ENCODE measurements around the gene CTRL.
A peak's percentile ranks its signal among the peaks of the same experiment; 100 is the strongest.

Gene CTRL

DNA sequence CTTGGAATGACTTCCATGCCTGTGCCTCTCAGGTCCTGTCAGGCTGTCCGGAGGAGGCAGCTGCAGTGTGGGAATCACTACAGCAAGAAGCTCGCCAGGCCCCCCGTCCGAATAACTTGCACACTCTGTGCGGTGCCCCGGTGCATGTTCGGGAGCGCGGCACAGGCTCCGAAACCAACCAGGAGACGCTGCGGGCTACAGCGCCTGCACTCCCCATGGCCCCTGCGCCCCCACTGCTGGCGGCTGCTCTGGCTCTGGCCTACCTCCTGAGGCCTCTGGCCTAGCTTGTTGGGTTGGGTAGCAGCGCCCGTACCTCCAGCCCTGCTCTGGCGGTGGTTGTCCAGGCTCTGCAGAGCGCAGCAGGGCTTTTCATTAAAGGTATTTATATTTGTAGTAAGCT lies 45.7 kb downstream of the CTRL start:
- Histone ChIP-seq H3K9ac (ENCODE audit: low read depth, low read length) (no peak overlapping the region), H3K27me3 (ENCODE audit: control insufficient read depth, insufficient read depth, low read length) (no peaks in the 10 kb centered on the region), H3K4me3 (ENCODE audit: low read depth, low read length) (no peak overlapping the region), H3K4me1 (ENCODE audit: control insufficient read depth, insufficient read depth, low read length) (peaks cover 14% of the 10 kb centered on the region), H3K9me3 (ENCODE audit: control insufficient read depth, insufficient read depth, low read length) (no peaks in the 10 kb centered on the region), H3K36me3 (ENCODE audit: control insufficient read depth, insufficient read depth, low read length) (peaks cover 26% of the 10 kb centered on the region)

DNA sequence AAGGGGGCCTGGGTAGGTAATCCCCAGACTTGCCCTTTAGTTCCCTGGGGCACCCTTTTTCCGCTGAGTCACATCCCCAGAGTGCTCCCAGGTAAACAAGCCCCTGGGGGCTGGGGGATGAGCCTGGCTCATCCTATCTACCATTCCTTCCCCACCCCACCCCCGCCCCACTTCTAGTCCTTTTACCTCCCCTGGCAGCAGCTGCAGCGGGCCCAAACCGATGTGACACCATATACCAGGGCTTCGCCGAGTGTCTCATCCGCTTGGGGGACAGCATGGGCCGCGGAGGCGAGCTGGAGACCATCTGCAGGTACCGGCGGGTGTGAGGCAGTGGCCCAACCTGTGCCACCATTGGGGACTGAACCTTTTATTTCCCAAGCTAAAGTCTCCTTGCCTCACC lies 46.1 kb downstream of the CTRL start:
- Histone ChIP-seq H3K9me3 (ENCODE audit: control insufficient read depth, insufficient read depth, low read length) (no peaks in the 10 kb centered on the region), H3K36me3 (ENCODE audit: control insufficient read depth, insufficient read depth, low read length) (peaks cover 31% of the 10 kb centered on the region), H3K9ac (ENCODE audit: low read depth, low read length) (no peak overlapping the region), H3K4me1 (ENCODE audit: control insufficient read depth, insufficient read depth, low read length) (peaks cover 14% of the 10 kb centered on the region), H3K4me3 (ENCODE audit: low read depth, low read length) (no peak overlapping the region), H3K27me3 (ENCODE audit: control insufficient read depth, insufficient read depth, low read length) (no peaks in the 10 kb centered on the region)

DNA sequence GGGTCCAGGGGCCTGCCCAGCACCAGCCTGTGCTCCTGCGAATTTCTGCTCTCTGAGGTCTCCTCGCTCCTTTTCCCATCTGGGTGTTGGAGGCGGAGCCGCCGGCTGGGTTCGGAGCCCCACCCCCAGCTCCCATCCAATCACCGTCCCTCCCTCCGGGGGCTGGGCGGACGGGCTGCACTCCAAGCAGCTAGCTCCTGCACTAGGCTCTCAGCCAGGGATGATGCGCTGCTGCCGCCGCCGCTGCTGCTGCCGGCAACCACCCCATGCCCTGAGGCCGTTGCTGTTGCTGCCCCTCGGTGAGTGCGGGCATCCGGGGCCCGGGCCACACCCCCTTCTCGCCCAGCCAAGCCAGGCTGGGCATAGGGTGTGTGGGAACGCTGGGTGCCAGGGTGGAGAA lies 47.0 kb downstream of the CTRL start, which contains the start of gene NRN1L:
TSS of gene NRN1L (plus strand) at position 202 of the 400 bp plus-strand sequence. CDS start at position 221, 19 bp downstream.
- Histone ChIP-seq H3K4me3 (ENCODE audit: low read depth, low read length) (peak within 1 kb of the TSS; percentile 54), H3K9me3 (ENCODE audit: control insufficient read depth, insufficient read depth, low read length) (no peaks in the 10 kb centered on the region), H3K27me3 (ENCODE audit: control insufficient read depth, insufficient read depth, low read length) (no peaks in the 10 kb centered on the region), H3K9ac (ENCODE audit: low read depth, low read length) (no peak within 1 kb of the TSS), H3K4me1 (ENCODE audit: control insufficient read depth, insufficient read depth, low read length) (peaks cover 14% of the 10 kb centered on the region), H3K36me3 (ENCODE audit: control insufficient read depth, insufficient read depth, low read length) (peaks cover 39% of the 10 kb centered on the region)

- peaks cover 47% of the 10 kb centered on the region for H3K36me3 ChIP-seq (ENCODE audit: control insufficient read depth, insufficient read depth, low read length)
Observed at GRCh38 chr16:67883872-67884261, 47.8 kb downstream of the CTRL start.

GRCh38 chr16:67883146-67883871 lies 48.4 kb downstream of the CTRL start:
- peaks cover 53% of the 10 kb centered on the region for H3K36me3 ChIP-seq (ENCODE audit: control insufficient read depth, insufficient read depth, low read length)
- no peaks in the 10 kb centered on the region for H3K9me3 ChIP-seq (ENCODE audit: control insufficient read depth, insufficient read depth, low read length)
- H3K9ac ChIP-seq (ENCODE audit: low read depth, low read length), result no peak overlapping the region
- H3K27me3 ChIP-seq (ENCODE audit: control insufficient read depth, insufficient read depth, low read length), result no peaks in the 10 kb centered on the region
- H3K4me3 ChIP-seq (ENCODE audit: low read depth, low read length), result no peak overlapping the region
- peaks cover 14% of the 10 kb centered on the region for H3K4me1 ChIP-seq (ENCODE audit: control insufficient read depth, insufficient read depth, low read length)

More at GRCh38 chr16:67883872-67884261, 47.8 kb downstream of the CTRL start:
- H3K9ac ChIP-seq (ENCODE audit: low read depth, low read length), result no peak overlapping the region
- H3K4me1 ChIP-seq (ENCODE audit: control insufficient read depth, insufficient read depth, low read length), result peaks cover 14% of the 10 kb centered on the region
- H3K4me3 ChIP-seq (ENCODE audit: low read depth, low read length), result no peak overlapping the region
- H3K27me3 ChIP-seq (ENCODE audit: control insufficient read depth, insufficient read depth, low read length), result no peaks in the 10 kb centered on the region
- no peaks in the 10 kb centered on the region for H3K9me3 ChIP-seq (ENCODE audit: control insufficient read depth, insufficient read depth, low read length)

DNA sequence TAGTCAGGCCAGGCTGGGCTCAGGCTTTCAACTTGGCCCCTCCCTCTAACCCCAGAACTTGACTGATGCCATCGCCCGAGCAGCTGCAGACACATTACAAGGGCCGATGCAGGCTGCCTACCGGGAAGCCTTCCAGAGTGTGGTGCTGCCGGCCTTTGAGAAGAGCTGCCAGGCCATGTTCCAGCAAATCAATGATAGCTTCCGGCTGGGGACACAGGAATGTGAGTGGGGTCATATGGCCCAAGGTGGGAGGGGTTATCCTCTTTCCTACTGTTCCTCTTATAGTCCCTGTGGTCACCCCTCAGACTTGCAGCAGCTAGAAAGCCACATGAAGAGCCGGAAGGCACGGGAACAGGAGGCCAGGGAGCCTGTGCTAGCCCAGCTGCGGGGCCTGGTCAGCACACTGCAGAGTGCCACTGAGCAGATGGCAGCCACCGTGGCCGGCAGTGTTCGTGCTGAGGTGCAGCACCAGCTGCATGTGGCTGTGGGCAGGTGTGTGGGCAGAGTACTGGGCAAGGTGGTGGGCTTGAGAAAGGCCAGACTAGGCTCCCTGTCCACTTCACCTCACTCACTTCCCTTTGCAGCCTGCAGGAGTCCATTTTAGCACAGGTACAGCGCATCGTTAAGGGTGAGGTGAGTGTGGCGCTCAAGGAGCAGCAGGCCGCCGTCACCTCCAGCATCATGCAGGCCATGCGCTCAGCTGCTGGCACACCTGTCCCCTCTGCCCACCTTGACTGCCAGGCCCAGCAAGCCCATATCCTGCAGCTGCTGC lies 49.1 kb downstream of the CTRL start:
- Histone ChIP-seq H3K4me1 (ENCODE audit: control insufficient read depth, insufficient read depth, low read length) (peaks cover 14% of the 10 kb centered on the region), H3K4me3 (ENCODE audit: low read depth, low read length) (no peak overlapping the region), H3K9ac (ENCODE audit: low read depth, low read length) (no peak overlapping the region), H3K9me3 (ENCODE audit: control insufficient read depth, insufficient read depth, low read length) (no peaks in the 10 kb centered on the region), H3K27me3 (ENCODE audit: control insufficient read depth, insufficient read depth, low read length) (no peaks in the 10 kb centered on the region), H3K36me3 (ENCODE audit: control insufficient read depth, insufficient read depth, low read length) (peaks cover 60% of the 10 kb centered on the region)

DNA sequence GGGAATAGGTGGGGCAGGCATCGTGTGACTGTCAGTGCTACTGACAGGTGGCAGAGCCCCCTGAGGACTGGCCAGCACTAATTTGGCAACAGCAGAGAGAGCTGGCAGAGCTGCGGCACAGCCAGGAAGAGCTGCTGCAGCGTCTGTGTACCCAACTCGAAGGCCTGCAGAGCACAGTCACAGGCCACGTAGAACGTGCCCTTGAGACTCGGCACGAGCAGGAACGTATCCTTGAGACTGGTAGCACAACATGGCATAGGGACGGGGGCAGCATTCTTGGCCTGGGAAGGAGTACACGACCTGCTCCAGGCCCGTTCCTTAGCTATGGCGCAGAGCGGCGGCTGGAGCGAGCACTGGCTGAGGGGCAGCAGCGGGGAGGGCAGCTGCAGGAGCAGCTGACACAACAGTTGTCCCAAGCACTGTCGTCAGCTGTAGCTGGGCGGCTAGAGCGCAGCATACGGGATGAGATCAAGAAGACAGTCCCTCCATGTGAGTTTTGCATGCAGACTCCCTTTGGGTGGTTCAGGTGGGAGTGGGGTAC lies 50.0 kb downstream of the CTRL start:
- no peaks in the 10 kb centered on the region for H3K9me3 ChIP-seq (ENCODE audit: control insufficient read depth, insufficient read depth, low read length)
- H3K9ac ChIP-seq (ENCODE audit: low read depth, low read length), result no peak overlapping the region
- H3K4me3 ChIP-seq (ENCODE audit: low read depth, low read length), result no peak overlapping the region
- H3K36me3 ChIP-seq (ENCODE audit: control insufficient read depth, insufficient read depth, low read length), result peaks cover 67% of the 10 kb centered on the region
- H3K4me1 ChIP-seq (ENCODE audit: control insufficient read depth, insufficient read depth, low read length), result peaks cover 12% of the 10 kb centered on the region
- H3K27me3 ChIP-seq (ENCODE audit: control insufficient read depth, insufficient read depth, low read length), result no peaks in the 10 kb centered on the region

- peaks cover 7% of the 10 kb centered on the region for H3K4me1 ChIP-seq (ENCODE audit: control insufficient read depth, insufficient read depth, low read length)
- H3K4me3 ChIP-seq (ENCODE audit: low read depth, low read length), result no peak overlapping the region
- H3K27me3 ChIP-seq (ENCODE audit: control insufficient read depth, insufficient read depth, low read length), result no peaks in the 10 kb centered on the region
- no peaks in the 10 kb centered on the region for H3K9me3 ChIP-seq (ENCODE audit: control insufficient read depth, insufficient read depth, low read length)
- H3K36me3 ChIP-seq (ENCODE audit: control insufficient read depth, insufficient read depth, low read length), result peaks cover 72% of the 10 kb centered on the region
- H3K9ac ChIP-seq (ENCODE audit: low read depth, low read length), result no peak overlapping the region
Observed at GRCh38 chr16:67880584-67880983, 51.1 kb downstream of the CTRL start.

- H3K27me3 ChIP-seq (ENCODE audit: control insufficient read depth, insufficient read depth, low read length), result no peaks in the 10 kb centered on the region
- H3K9me3 ChIP-seq (ENCODE audit: control insufficient read depth, insufficient read depth, low read length), result no peaks in the 10 kb centered on the region
- peaks cover 72% of the 10 kb centered on the region for H3K36me3 ChIP-seq (ENCODE audit: control insufficient read depth, insufficient read depth, low read length)
- no peak overlapping the region for H3K9ac ChIP-seq (ENCODE audit: low read depth, low read length)
- H3K4me1 ChIP-seq (ENCODE audit: control insufficient read depth, insufficient read depth, low read length), result peaks cover 6% of the 10 kb centered on the region
- H3K4me3 ChIP-seq (ENCODE audit: low read depth, low read length), result no peak overlapping the region
Observed at GRCh38 chr16:67879936-67880335, 51.7 kb downstream of the CTRL start.
